Prostate gland (tissue), 2 donors: ENCODE data around the gene CTNNBIP1.

Experiments used
- CTCF ChIP-seq, 4 experiments: fragments of 200-600 bp in 2 of 4; fragments of 450-650 bp in 2 of 4; sonication (generic) in 2 of 4; IDR thresholded peaks; 1 replicate in 3 of 4; 2 replicates in 1 of 4; pipeline ENCODE4 v1.5.1; 2016 to 2019; ENCODE audit warnings: antibody characterized with exemption in 4 of 4, mild to moderate bottlenecking in 2 of 4, moderate library complexity in 2 of 4
- POLR2A ChIP-seq: fragments of 450-650 bp; IDR thresholded peaks from one replicate; pipeline ENCODE4 v1.6.1; 2016; ENCODE audit warnings: antibody characterized with exemption, mild to moderate bottlenecking

- no peak for TF ChIP-seq CTCF (IDR thresholded peaks at IDR 0.05)
- no peak for TF ChIP-seq POLR2A
These were observed 92.3 kb downstream of the CTNNBIP1 start for GRCh38 chr1:9817734-9818133.
